K562 (cell line): ENCODE measurements around the gene RNF144A. TPM values are rescaled to one million over a fixed set of nuclear protein-coding genes. Genes with fewer than 3 reads are reported as not detected.

ENCODE experiments used
- ARID1B ChIP-seq: fragments of 450-650 bp; IDR thresholded peaks from 2 replicates; pipeline ENCODE4 v1.6.1; 2016; ENCODE audit warnings: antibody characterized with exemption, mild to moderate bottlenecking, inconsistent platforms
- ASH1L ChIP-seq: fragments of 450-650 bp; IDR thresholded peaks from 2 replicates; pipeline ENCODE4 v1.6.1; 2018; ENCODE audit warnings: borderline replicate concordance, mild to moderate bottlenecking, low read depth; ENCODE audit not compliant: partially characterized antibody
- CBX1 ChIP-seq: sonication (generic); IDR thresholded peaks from 2 replicates; pipeline ENCODE4 v1.6.1; 2016; ENCODE audit warnings: antibody characterized with exemption, low read depth, mild to moderate bottlenecking
- CREB3L1 ChIP-seq: fragments of 450-650 bp; IDR thresholded peaks from 2 replicates; pipeline ENCODE4 v1.6.1; 2014; ENCODE audit warnings: low read depth, mild to moderate bottlenecking, moderate library complexity, borderline replicate concordance
- EGR1 ChIP-seq: fragments of 450-650 bp; conservative IDR thresholded peaks from 2 replicates; pipeline ENCODE4 v1.6.1; 2017; ENCODE audit warnings: mild to moderate bottlenecking
- FOSL1 ChIP-seq: fragments of 200-800 bp; sonication (Bioruptor generic); conservative IDR thresholded peaks from 2 replicates; pipeline ENCODE4 v1.6.1; 2016; ENCODE audit warnings: missing genetic modification characterization, missing compliant biosample characterization
- GTF2F1 ChIP-seq: IDR thresholded peaks from 2 replicates; pipeline ENCODE4 v1.6.1; 2011; ENCODE audit warnings: low read depth, low read length, improper control_type of control experiment
- HDAC2 ChIP-seq: fragments of 450-650 bp; IDR thresholded peaks from 2 replicates; pipeline ENCODE4 v1.6.1; 2016; ENCODE audit warnings: mild to moderate bottlenecking
- KLF6 ChIP-seq: fragments of 250-450 bp; sonication (Bioruptor Pico); IDR thresholded peaks from 2 replicates; pipeline ENCODE4 v1.4.0; 2020; ENCODE audit warnings: mild to moderate bottlenecking, moderate library complexity, borderline replicate concordance
- LEF1 ChIP-seq: fragments of 450-650 bp; IDR thresholded peaks from 2 replicates; pipeline ENCODE4 v1.6.1; 2016; ENCODE audit warnings: mild to moderate bottlenecking
- MAX ChIP-seq: sonication (generic); formaldehyde crosslinking; IDR thresholded peaks from 2 replicates; pipeline ENCODE4 v1.9.0; 2022; ENCODE audit warnings: mild to moderate bottlenecking, missing genetic modification reagents
- NEUROD1 ChIP-seq: fragments of 150-350 bp; IDR thresholded peaks from 2 replicates; pipeline ENCODE4 v1.6.1; 2014; ENCODE audit warnings: borderline replicate concordance, low read length, low read depth; ENCODE audit not compliant: partially characterized antibody
- NFIC ChIP-seq: fragments of 450-650 bp; IDR thresholded peaks from 2 replicates; pipeline ENCODE4 v1.6.1; 2017; ENCODE audit warnings: mild to moderate bottlenecking, inconsistent platforms
- PKNOX1 ChIP-seq: fragments of 450-650 bp; IDR thresholded peaks from 2 replicates; pipeline ENCODE4 v1.6.1; 2016
- RBM14 ChIP-seq: fragments of 200-400 bp; formaldehyde crosslinking; IDR thresholded peaks from 2 replicates; pipeline ENCODE4 v1.6.1; 2018; ENCODE audit warnings: low read depth, mild to moderate bottlenecking, low read length, moderate library complexity, borderline replicate concordance; ENCODE audit not compliant: insufficient read depth
- TCF3 ChIP-seq: sonication (generic); formaldehyde crosslinking; IDR thresholded peaks from 2 replicates; pipeline ENCODE4 v1.4.0; 2020; ENCODE audit warnings: mild to moderate bottlenecking, missing genetic modification reagents
- TFE3 ChIP-seq: fragments of 450-650 bp; formaldehyde crosslinking; IDR thresholded peaks from 2 replicates; pipeline ENCODE4 v1.4.0; 2020; ENCODE audit warnings: mild to moderate bottlenecking, mixed read lengths
- ZBTB12 ChIP-seq: fragments of 250-450 bp; sonication (Bioruptor Pico); IDR thresholded peaks from 2 replicates; pipeline ENCODE4 v1.4.0; 2020
- ZKSCAN1 ChIP-seq: fragments of 150-350 bp; IDR thresholded peaks from 2 replicates; pipeline ENCODE4 v1.6.1; 2016; ENCODE audit warnings: low read depth, low read length
- ZNF644 ChIP-seq: fragments of 200-800 bp; sonication (Bioruptor generic); IDR thresholded peaks from 2 replicates; pipeline ENCODE4 v1.6.1; 2016; ENCODE audit warnings: low read depth, missing genetic modification characterization, missing compliant biosample characterization
- polyA plus RNA-seq, 8 experiments: library from polyadenylated mRNA; depleted of rRNA in 4 of 8; stranded (reverse) in 5 of 8; unstranded in 3 of 8; fragments of >200 nt; fragmentation: Nextera tagmentation in 2 of 8; fragmentation: Illumina TruSeq in 1 of 8; extraction: Ambion mirVana in 2 of 8; extraction: Trizol in 1 of 8; gene quantifications; 2 replicates each; pipeline versions ENCODE4 v1.2.1 to v1.2.3, GENCODE V29; 2011 to 2014; ENCODE audit warnings: inconsistent platforms in 1 of 8, missing spikeins in 1 of 8
- total RNA-seq, 7 experiments: library from RNA; depleted of rRNA in 6 of 7; stranded (reverse); fragments of >200 nt in 6 of 7; fragmentation: Illumina TruSeq in 2 of 7; extraction: Trizol in 2 of 7; gene quantifications; 2 replicates each; pipeline versions ENCODE4 v1.2.1 to v1.2.3, GENCODE V29; 2011 to 2021; ENCODE audit warnings: low replicate concordance in 1 of 7

RNF144A gene
- total and polyA plus RNA-seq, 9 of the 15 experiments (the other 6 are each of a cell fraction or from before 2014, with no cell fraction given): 0.96 to 11.3 (median 6.2) TPM

- TF ChIP-seq ZBTB12 (CRISPR knock-in tag) (peak; percentile 20; the same call in 1 of the 2 replicates), LEF1 (peak; percentile 62; the same call in 1 of the 2 replicates), TCF3 (peak; percentile 63), EGR1 (peak; percentile 14; the same call in 1 of the 2 replicates), TFE3 (CRISPR knock-in tag) (peak; percentile 47), ZNF644 (tag) (0 out of 2 replicates have a peak, but pooled peaks have one; percentile 53), NEUROD1 (peak; percentile 69), GTF2F1 (no peak), RBM14 (no peak), KLF6 (CRISPR knock-in tag) (peak; percentile 62; the same call in 1 of the 2 replicates), FOSL1 (tag) (peak; percentile 43; the same call in 1 of the 2 replicates), CBX1 (peak; percentile 16; the same call in 1 of the 2 replicates), MAX (CRISPR knock-in tag) (peak; percentile 31; the same call in 1 of the 2 replicates), CREB3L1 (peak; percentile 58; the same call in 1 of the 2 replicates), NFIC (peak; percentile 96), ZKSCAN1 (peak; percentile 74), PKNOX1 (peak; percentile 90), HDAC2 (peak; percentile 75), ARID1B (peak; percentile 78), ASH1L (no peak)
Measured at GRCh38 chr2:7007846-7008741, 90.9 kb downstream of the RNF144A start (continued).
